ENCODE data around the gene ZNF524. TPM values are rescaled to one million over a fixed set of nuclear protein-coding genes. Genes with fewer than 3 reads are reported as not detected.

Gene ZNF524
- total RNA-seq, 1 donor from 2014 or later, result 17.5 TPM

- ATAC-seq (ENCODE audit: poor library complexity) (no peak), DNase-seq (no peak)
- intact Hi-C loops (cut with DNase I), result no loop called here
These were observed 2.6 kb upstream of the ZNF524 start for GRCh38 chr19:55597501-55597921.

GRCh38 chr19:55598034-55598433 is 2.1 kb upstream of the ZNF524 start:
- intact Hi-C loops (cut with DNase I), result no loop called here
- DNase-seq (no peak), ATAC-seq (ENCODE audit: poor library complexity) (no peak)

- intact Hi-C loops (cut with DNase I), result no loop called here
- peak; percentile 93 for DNase-seq
These were observed 1.2 kb upstream of the ZNF524 start for GRCh38 chr19:55598719-55599467.

GRCh38 chr19:55599468-55599841 is 633 bp upstream of the ZNF524 start, which contains the start of gene FIZ1:
FIZ1 (minus strand) TSS chr19:55599517; CDS start chr19:55597865, 1,652 bp downstream.
- DNase-seq, result peak; percentile 99
- ATAC-seq (ENCODE audit: poor library complexity), result peak; percentile 91
- intact Hi-C loops (cut with DNase I), result no loop called here

More at GRCh38 chr19:55598719-55599467, 1.2 kb upstream of the ZNF524 start:
- peak; percentile 79 for ATAC-seq (ENCODE audit: poor library complexity)

GRCh38 chr19:55600662-55601028 is 557 bp downstream of the ZNF524 start:
- no peak for DNase-seq
- ATAC-seq (ENCODE audit: poor library complexity), result no peak
- intact Hi-C loops (cut with DNase I), result no loop called here

- no peak for ATAC-seq (ENCODE audit: poor library complexity)
- no peak for DNase-seq
- intact Hi-C loops (cut with DNase I), result no loop called here
These were observed 996 bp downstream of the ZNF524 start for GRCh38 chr19:55601084-55601483.

GRCh38 chr19:55602104-55603001 is 2.3 kb downstream of the ZNF524 start:
- intact Hi-C loops (cut with DNase I), result no loop called here
- ATAC-seq (ENCODE audit: poor library complexity), result no peak
- peak; percentile 53 for DNase-seq

GRCh38 chr19:55603115-55603514 is 3.0 kb downstream of the ZNF524 start:
- DNase-seq, result no peak
- intact Hi-C loops (cut with DNase I), result no loop called here
- no peak for ATAC-seq (ENCODE audit: poor library complexity)

GRCh38 chr19:55603581-55604292 is 3.6 kb downstream of the ZNF524 start:
- ATAC-seq (ENCODE audit: poor library complexity) (no peak), DNase-seq (peak; percentile 29)
- intact Hi-C loops (cut with DNase I), result no loop called here

- intact Hi-C loops (cut with DNase I), result loop anchor here (5.0 kb wide), 1 partner anchor 88 kb away; no protein-coding TSS in a partner anchor
- ATAC-seq (ENCODE audit: poor library complexity) (peak; percentile 88), DNase-seq (peak; percentile 99)
These were observed 5.1 kb downstream of the ZNF524 start for GRCh38 chr19:55605207-55605636.

- ATAC-seq (ENCODE audit: poor library complexity), result peak; percentile 45
- peak; percentile 72 for DNase-seq
- intact Hi-C loops (cut with DNase I), result loop anchor here (5.0 kb wide), 1 partner anchor 89 kb away; no protein-coding TSS in a partner anchor
These were observed 5.8 kb downstream of the ZNF524 start, which contains the start of gene ZNF865 for GRCh38 chr19:55605637-55606470. ZNF865 (plus strand) TSS chr19:55605647; CDS start chr19:55613619, 7,972 bp downstream.

- no peak for DNase-seq
- intact Hi-C loops (cut with DNase I), result loop anchor here (5.0 kb wide), 1 partner anchor 89 kb away; no protein-coding TSS in a partner anchor
- no peak for ATAC-seq (ENCODE audit: poor library complexity)
These were observed 6.3 kb downstream of the ZNF524 start for GRCh38 chr19:55606471-55606787.

- intact Hi-C loops (cut with DNase I), result loop anchor here (5.0 kb wide), 1 partner anchor 90 kb away; no protein-coding TSS in a partner anchor
- ATAC-seq (ENCODE audit: poor library complexity) (no peak), DNase-seq (no peak)
These were observed 6.7 kb downstream of the ZNF524 start for GRCh38 chr19:55606817-55607216.

GRCh38 chr19:55609326-55609725 is 9.2 kb downstream of the ZNF524 start:
- DNase-seq (no peak), ATAC-seq (ENCODE audit: poor library complexity) (no peak)
- intact Hi-C loops (cut with DNase I), result loop anchor here (5.0 kb wide), 1 partner anchor 92 kb away; no protein-coding TSS in a partner anchor

GRCh38 chr19:55611300-55611982 is 11.4 kb downstream of the ZNF524 start:
- peak; percentile 79 for ATAC-seq (ENCODE audit: poor library complexity)
- DNase-seq, result no peak
- intact Hi-C loops (cut with DNase I), result no loop called here

GRCh38 chr19:55611983-55612645 is 12.0 kb downstream of the ZNF524 start:
- peak; percentile 32 for ATAC-seq (ENCODE audit: poor library complexity)
- DNase-seq, result no peak
- intact Hi-C loops (cut with DNase I), result no loop called here

GRCh38 chr19:55613396-55613795 is 13.3 kb downstream of the ZNF524 start:
- DNase-seq, result no peak
- no peak for ATAC-seq (ENCODE audit: poor library complexity)
- intact Hi-C loops (cut with DNase I), result no loop called here

Measured in Right ventricle myocardium superior (tissue), 1 donor.